Nephron progenitor cell (in vitro differentiated cells): ENCODE results near the gene WDR93.

Experiments used
- DNase-seq: peaks from one replicate; pipeline ENCODE4 v3.0.0; 2021
- H3K27ac Mint-ChIP-seq: 2 replicates; pipeline ENCODE4 v1.8.0; 2021; ENCODE audit warnings: mild to moderate bottlenecking, moderate library complexity, mixed read lengths
- H3K27me3 Mint-ChIP-seq: 2 replicates; pipeline ENCODE4 v1.8.0; 2021; ENCODE audit warnings: mild to moderate bottlenecking, low read depth, mixed read lengths; ENCODE audit not compliant: poor library complexity
- H3K36me3 Mint-ChIP-seq: 2 replicates; pipeline ENCODE4 v1.8.0; 2021; ENCODE audit warnings: low read depth, mixed read lengths
- H3K4me1 Mint-ChIP-seq: 2 replicates; pipeline ENCODE4 v1.8.0; 2021; ENCODE audit warnings: mixed read lengths
- H3K4me3 Mint-ChIP-seq: 2 replicates; pipeline ENCODE4 v1.8.0; 2021; ENCODE audit warnings: mild to moderate bottlenecking, moderate library complexity, mixed read lengths
- H3K9me3 Mint-ChIP-seq: 2 replicates; pipeline ENCODE4 v1.8.0; 2021; ENCODE audit warnings: mild to moderate bottlenecking, moderate library complexity, mixed read lengths
- TF ChIP-seq, protein P1 (sequence below): fragments of 200-600 bp; sonication (generic); IDR thresholded peaks from 2 replicates; pipeline ENCODE4 v1.5.0; 2021; ENCODE audit warnings: antibody characterized with exemption

WDR93 gene

GRCh38 chr15:89765694-89766093, 75.1 kb downstream of the WDR93 start:
- no peak overlapping the region for H3K27ac Mint-ChIP-seq
- peaks cover 5% of the 10 kb centered on the region for H3K9me3 Mint-ChIP-seq
- no peaks in the 10 kb centered on the region for H3K36me3 Mint-ChIP-seq
- H3K27me3 Mint-ChIP-seq: peaks cover 57% of the 10 kb centered on the region
- no peak overlapping the region for H3K4me3 Mint-ChIP-seq
- no peak for DNase-seq
- TF ChIP-seq, protein P1, sequence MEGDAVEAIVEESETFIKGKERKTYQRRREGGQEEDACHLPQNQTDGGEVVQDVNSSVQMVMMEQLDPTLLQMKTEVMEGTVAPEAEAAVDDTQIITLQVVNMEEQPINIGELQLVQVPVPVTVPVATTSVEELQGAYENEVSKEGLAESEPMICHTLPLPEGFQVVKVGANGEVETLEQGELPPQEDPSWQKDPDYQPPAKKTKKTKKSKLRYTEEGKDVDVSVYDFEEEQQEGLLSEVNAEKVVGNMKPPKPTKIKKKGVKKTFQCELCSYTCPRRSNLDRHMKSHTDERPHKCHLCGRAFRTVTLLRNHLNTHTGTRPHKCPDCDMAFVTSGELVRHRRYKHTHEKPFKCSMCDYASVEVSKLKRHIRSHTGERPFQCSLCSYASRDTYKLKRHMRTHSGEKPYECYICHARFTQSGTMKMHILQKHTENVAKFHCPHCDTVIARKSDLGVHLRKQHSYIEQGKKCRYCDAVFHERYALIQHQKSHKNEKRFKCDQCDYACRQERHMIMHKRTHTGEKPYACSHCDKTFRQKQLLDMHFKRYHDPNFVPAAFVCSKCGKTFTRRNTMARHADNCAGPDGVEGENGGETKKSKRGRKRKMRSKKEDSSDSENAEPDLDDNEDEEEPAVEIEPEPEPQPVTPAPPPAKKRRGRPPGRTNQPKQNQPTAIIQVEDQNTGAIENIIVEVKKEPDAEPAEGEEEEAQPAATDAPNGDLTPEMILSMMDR: no peak
- H3K4me1 Mint-ChIP-seq: peaks cover 5% of the 10 kb centered on the region

DNA sequence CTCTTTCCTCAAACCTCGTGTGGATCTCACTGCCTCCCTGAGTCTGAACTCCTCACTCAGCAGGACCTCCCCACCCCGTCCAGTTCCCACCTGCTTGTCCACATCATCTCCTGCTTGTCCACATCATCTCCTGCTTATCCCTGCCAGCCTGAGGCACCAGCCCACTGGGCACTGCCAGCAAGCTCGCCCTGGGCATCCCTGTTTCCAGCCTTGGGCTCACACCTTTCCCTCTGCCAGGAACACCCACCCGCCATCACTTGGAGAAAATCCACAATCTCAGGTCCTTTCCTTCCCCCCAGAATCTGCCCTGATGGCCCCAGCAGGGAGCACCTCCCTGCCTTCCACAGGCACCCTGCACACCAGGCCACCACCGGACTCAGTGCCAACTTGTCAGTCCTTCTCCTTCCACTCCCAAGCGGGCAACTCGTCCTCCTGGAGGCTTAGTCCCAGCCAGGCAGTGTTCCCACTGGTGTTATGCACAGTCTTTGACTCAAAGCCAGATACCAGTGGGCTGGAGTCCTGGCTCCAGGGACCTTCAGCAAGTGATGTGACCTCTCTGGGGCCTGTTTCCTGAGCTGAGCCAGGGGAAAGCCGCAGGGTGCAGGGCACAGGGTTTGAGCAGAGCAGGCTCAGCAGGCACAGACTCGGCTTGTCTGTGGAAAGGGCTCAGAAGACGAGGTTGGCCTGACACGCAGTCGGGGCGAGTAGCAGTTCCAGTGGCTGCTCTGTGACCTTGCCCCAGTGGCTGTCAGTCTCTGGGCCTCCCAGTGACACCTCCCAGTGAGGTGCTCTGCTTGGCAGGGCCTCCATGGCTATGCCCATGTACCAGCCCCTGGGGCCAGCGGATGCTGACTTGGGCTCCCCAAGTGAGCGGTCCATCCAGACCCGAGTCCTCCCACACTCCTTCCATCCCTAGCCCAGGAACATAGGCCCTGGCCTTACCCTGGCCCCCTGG, 76.0 kb downstream of the WDR93 start:
- Mint-ChIP-seq H3K9me3 (peaks cover 5% of the 10 kb centered on the region), H3K4me3 (no peak overlapping the region), H3K27ac (no peak overlapping the region), H3K4me1 (no peaks in the 10 kb centered on the region), H3K36me3 (no peaks in the 10 kb centered on the region), H3K27me3 (peaks cover 61% of the 10 kb centered on the region)
- no peak for DNase-seq
- TF ChIP-seq, protein P1: no peak

GRCh38 chr15:89767411-89767915, 76.9 kb downstream of the WDR93 start:
- no peaks in the 10 kb centered on the region for H3K4me1 Mint-ChIP-seq
- H3K36me3 Mint-ChIP-seq: no peaks in the 10 kb centered on the region
- H3K4me3 Mint-ChIP-seq: no peak overlapping the region
- no peak for DNase-seq
- TF ChIP-seq, protein P1: no peak
- peaks cover 63% of the 10 kb centered on the region for H3K27me3 Mint-ChIP-seq
- H3K27ac Mint-ChIP-seq: no peak overlapping the region
- H3K9me3 Mint-ChIP-seq: peaks cover 5% of the 10 kb centered on the region

DNA sequence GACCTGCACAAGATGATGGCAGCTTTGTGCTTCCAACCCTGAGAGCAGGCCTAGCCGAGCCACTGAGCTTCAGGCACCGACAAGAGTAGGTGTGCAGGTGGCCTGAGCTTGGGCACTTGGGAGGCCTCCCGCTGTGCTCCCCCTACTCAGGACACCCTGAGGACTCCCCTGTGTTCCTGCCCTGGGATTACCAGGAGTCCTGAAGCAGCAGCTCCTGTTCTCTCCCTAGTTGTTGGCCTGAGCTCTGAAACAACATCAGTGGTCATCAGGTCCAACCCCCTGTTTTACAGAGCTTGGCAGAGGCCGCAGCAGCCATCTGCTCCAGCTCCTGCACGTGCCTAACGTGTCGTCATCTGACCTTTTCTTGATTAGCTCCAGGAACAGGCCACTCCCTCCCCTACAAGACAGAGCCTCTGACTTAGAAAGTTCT, 77.5 kb downstream of the WDR93 start:
- Mint-ChIP-seq H3K36me3 (no peaks in the 10 kb centered on the region), H3K4me1 (no peaks in the 10 kb centered on the region), H3K27ac (no peak overlapping the region), H3K4me3 (no peak overlapping the region), H3K27me3 (peaks cover 67% of the 10 kb centered on the region), H3K9me3 (peaks cover 5% of the 10 kb centered on the region)
- TF ChIP-seq, protein P1: no peak
- DNase-seq: no peak

- Mint-ChIP-seq H3K4me1 (no peaks in the 10 kb centered on the region), H3K27ac (no peak overlapping the region), H3K9me3 (no peaks in the 10 kb centered on the region), H3K4me3 (no peak overlapping the region), H3K27me3 (peaks cover 69% of the 10 kb centered on the region), H3K36me3 (no peaks in the 10 kb centered on the region)
- TF ChIP-seq, protein P1: no peak
- no peak for DNase-seq
Measured at GRCh38 chr15:89769366-89769765, 78.8 kb downstream of the WDR93 start.
